ENCODE data around the gene MUC5B. TPM values are rescaled to one million over a fixed set of nuclear protein-coding genes. Genes with fewer than 3 reads are reported as not detected.
"Not testable (repeated sequence)": the region's sequence is repeated elsewhere in the genome, so short reads cannot be mapped to it uniquely, and the experiment has no call there.

Gene MUC5B
- total and polyA plus RNA-seq, 8 donors = 0.06 to 33.4 (median 0.27) TPM

DNA sequence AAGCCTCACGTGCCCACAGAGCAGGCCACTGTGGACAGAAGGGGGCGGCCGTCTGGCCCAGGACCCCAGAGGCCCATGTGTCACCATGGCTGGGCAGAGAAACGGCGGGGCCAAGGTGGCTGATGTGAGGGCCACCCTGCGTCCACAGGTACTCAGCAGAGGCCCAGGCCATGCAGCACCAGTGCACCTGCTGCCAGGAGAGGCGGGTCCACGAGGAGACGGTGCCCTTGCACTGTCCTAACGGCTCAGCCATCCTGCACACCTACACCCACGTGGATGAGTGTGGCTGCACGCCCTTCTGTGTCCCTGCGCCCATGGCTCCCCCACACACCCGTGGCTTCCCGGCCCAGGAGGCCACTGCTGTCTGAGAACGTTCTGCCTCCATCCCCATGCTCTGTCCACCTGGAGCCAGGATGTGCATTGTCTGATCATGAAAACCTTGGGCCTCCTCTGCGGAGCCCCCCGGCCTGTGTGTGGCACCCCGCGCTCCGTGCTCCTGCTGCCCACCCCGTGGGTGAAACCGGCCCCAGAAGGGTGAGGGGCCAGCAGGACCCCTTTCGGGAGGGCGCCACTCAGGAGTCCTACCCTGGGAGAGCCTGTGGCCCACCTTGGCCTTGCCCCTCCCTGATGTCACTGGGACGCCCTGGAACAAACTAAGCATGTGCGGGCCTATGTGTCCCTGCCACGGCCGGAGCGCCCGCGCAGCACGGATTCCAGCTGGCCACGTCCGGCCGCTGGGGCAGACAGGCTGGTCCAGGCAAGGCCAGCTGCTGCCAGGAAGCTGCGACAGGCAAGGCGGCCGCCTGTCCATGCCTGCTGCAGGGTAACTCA, 38.6 kb downstream of the MUC5B start:
- no peak overlapping the region for H3K27ac ChIP-seq
- intact Hi-C loops (cut with DNase I) = no loop called here

GRCh38 chr11:1262172-1263006, 39.5 kb downstream of the MUC5B start:
- peak overlapping the region; percentile 41 to 71 for H3K27ac ChIP-seq
- H3K36me3 ChIP-seq = no peaks in the 10 kb centered on the region
- intact Hi-C loops (cut with DNase I) = no loop called here
- ATAC-seq (peak; percentile 98), DNase-seq (peak; percentile 85 to 96 (median 93))
- H3K4me3 ChIP-seq = peak overlapping the region; percentile 30 to 43
- peaks cover 0 to 6% of the 10 kb centered on the region in 2 donors for H3K27me3 ChIP-seq
- H3K9me3 ChIP-seq = peaks cover 0 to 7% of the 10 kb centered on the region in 2 donors
- TF ChIP-seq, protein P1, sequence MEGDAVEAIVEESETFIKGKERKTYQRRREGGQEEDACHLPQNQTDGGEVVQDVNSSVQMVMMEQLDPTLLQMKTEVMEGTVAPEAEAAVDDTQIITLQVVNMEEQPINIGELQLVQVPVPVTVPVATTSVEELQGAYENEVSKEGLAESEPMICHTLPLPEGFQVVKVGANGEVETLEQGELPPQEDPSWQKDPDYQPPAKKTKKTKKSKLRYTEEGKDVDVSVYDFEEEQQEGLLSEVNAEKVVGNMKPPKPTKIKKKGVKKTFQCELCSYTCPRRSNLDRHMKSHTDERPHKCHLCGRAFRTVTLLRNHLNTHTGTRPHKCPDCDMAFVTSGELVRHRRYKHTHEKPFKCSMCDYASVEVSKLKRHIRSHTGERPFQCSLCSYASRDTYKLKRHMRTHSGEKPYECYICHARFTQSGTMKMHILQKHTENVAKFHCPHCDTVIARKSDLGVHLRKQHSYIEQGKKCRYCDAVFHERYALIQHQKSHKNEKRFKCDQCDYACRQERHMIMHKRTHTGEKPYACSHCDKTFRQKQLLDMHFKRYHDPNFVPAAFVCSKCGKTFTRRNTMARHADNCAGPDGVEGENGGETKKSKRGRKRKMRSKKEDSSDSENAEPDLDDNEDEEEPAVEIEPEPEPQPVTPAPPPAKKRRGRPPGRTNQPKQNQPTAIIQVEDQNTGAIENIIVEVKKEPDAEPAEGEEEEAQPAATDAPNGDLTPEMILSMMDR (IDR thresholded peaks at IDR 0.05) = no peak
- H3K4me1 ChIP-seq = peaks cover 10 to 18% of the 10 kb centered on the region in 2 donors

More for the DNA sequence above, 38.6 kb downstream of the MUC5B start:
- TF ChIP-seq, protein P1 (IDR thresholded peaks at IDR 0.05) = no peak
- Histone ChIP-seq H3K9me3 (peaks cover 0 to 7% of the 10 kb centered on the region in 2 donors), H3K27me3 (peaks cover 0 to 13% of the 10 kb centered on the region in 2 donors), H3K36me3 (no peaks in the 10 kb centered on the region), H3K4me3 (no peak overlapping the region), H3K4me1 (peaks cover 10 to 18% of the 10 kb centered on the region in 2 donors)
- ATAC-seq (no peak), DNase-seq (peak in 1 of 4 donors; percentile 75)

- peaks cover 0 to 7% of the 10 kb centered on the region in 2 donors for H3K9me3 ChIP-seq
- H3K27ac ChIP-seq = peak overlapping the region in 1 of 2 donors; percentile 58
- peaks cover 10 to 18% of the 10 kb centered on the region in 2 donors for H3K4me1 ChIP-seq
- peak; percentile 9 for ATAC-seq
- TF ChIP-seq, protein P1 (IDR thresholded peaks at IDR 0.05) = no peak
- DNase-seq = peak in 1 of 4 donors; percentile 72
- intact Hi-C loops (cut with DNase I) = no loop called here
- H3K36me3 ChIP-seq = no peaks in the 10 kb centered on the region
- H3K4me3 ChIP-seq = peak overlapping the region; percentile 30 to 43
- H3K27me3 ChIP-seq = peaks cover 0 to 2% of the 10 kb centered on the region in 2 donors
These were observed 40.1 kb downstream of the MUC5B start for GRCh38 chr11:1263010-1263409.

DNA sequence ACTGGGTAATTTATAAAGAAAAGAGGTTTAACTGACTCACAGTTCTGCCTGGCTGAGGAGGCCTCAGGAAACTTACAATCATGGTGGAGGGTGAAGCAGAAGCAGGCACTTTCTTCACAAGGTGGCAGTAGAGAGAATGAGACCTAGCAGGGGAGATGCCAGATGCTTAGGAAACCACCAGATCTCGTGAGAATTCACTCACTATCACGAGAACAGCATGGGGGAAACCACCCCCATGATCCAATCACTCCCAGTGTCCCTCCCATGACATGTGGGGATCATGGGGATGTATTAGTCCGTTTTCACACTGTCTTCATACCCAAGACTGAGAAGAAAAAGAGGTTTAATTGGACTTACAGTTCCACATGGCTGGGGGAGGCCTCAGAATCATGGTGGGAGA, 41.6 kb downstream of the MUC5B start:
- TF ChIP-seq, protein P1 (IDR thresholded peaks at IDR 0.05) = peak; percentile 37 to 52
- peak; percentile 9 for ATAC-seq
- H3K4me3 ChIP-seq; intact Hi-C loops (cut with DNase I); H3K27me3 ChIP-seq; H3K9me3 ChIP-seq; H3K27ac ChIP-seq; H3K36me3 ChIP-seq: not testable (repeated sequence)
- peaks cover 10 to 18% of the 10 kb centered on the region in 2 donors for H3K4me1 ChIP-seq
- peak in 1 of 4 donors; percentile 32 for DNase-seq

DNA sequence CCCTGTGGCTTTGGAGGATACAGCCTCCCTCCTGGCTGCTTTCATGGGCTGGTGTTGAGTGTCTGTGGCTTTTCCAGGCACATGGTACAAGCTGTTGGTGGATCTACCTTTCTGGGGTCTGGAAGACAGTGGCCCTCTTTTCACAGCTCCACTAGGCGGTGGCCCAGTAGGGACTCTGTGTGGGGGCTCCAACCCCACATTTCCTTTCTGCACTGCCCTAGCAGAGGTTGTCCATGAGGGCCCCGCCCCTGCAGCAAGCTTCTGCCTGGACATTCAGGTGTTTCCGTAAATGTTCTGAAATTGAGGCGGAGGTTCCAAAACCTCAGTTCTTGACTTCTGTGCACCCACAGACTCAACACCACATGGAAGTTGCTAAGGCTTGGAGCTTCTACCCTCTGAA, 42.6 kb downstream of the MUC5B start:
- H3K36me3 ChIP-seq; ATAC-seq; H3K27ac ChIP-seq; H3K4me3 ChIP-seq; intact Hi-C loops (cut with DNase I); H3K9me3 ChIP-seq; H3K27me3 ChIP-seq: not testable (repeated sequence)
- peaks cover 10 to 18% of the 10 kb centered on the region in 2 donors for H3K4me1 ChIP-seq
- peak in 1 of 4 donors; percentile 24 for DNase-seq

DNA sequence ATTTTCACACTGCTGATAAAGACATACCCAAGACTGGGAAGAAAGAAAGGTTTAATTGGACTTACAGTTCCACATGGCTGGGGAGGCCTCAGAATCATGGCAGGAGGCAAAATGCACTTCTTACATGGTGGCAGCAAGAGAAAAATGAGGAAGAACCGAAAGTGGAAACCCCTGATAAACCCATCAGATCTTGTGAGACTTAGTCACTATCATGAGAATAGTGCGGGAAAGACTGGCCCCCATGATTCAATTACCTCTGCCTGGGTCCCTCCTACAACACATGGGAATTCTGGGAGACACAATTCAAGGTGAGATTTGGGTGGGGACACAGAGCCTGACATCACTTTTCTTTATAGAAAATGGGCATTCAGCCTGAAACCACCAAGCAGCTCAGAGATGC, 44.1 kb downstream of the MUC5B start:
- H3K9me3 ChIP-seq; H3K27me3 ChIP-seq; H3K27ac ChIP-seq; ATAC-seq; H3K36me3 ChIP-seq; intact Hi-C loops (cut with DNase I); H3K4me3 ChIP-seq; DNase-seq: not testable (repeated sequence)
- H3K4me1 ChIP-seq = peaks cover 9 to 14% of the 10 kb centered on the region in 2 donors
